GM10266 (cell line): ENCODE data around the gene TXNRD2.

Experiments used
- DNase-seq: peaks from one replicate; pipeline ENCODE4 v3.0.0; 2012; ENCODE audit errors: extremely low spot score
- CTCF ChIP-seq: IDR thresholded peaks from 2 replicates; pipeline ENCODE4 v1.5.1; 2012; ENCODE audit warnings: mild to moderate bottlenecking, low read depth; ENCODE audit not compliant: control insufficient read depth, insufficient read depth; ENCODE audit errors: missing control alignments

TXNRD2 gene

DNA sequence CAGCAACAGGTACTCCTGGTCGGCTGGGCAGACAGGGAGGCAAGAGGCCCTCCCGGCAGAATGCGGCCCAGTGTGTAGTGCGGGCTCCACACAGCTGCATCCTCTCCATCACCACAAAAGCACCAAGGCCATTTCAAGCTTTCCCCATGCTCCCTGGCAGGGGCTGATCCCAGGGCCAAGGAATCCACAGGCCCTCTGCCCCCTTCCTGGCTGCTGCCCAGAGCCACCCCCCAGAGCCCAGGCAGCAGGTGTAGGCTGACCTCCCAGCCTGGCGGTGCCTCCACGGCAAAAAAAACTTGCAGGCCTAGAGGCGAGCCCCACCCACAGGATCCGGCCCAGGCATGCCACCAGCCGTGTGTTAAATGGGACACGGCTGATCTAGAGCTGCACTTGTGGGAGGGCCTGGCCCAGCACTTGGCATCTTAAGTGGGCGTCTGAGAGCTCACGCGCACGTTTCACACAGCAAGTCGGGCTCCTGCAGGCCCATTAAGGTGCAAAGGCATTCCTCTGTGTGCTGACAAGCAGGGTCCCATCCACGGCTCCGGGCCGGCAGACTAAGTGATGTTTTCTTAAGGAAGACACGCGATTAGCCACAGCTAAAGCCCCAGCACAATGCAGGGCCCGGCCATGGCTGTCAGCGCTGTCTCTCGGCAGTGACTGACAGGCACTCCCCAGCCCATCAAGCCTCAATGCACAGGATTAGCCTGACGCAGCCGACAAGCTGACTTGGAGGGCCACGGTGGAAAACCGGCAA lies 67.1 kb downstream of the TXNRD2 start:
- no peak for DNase-seq
- no peak for TF ChIP-seq CTCF

DNA sequence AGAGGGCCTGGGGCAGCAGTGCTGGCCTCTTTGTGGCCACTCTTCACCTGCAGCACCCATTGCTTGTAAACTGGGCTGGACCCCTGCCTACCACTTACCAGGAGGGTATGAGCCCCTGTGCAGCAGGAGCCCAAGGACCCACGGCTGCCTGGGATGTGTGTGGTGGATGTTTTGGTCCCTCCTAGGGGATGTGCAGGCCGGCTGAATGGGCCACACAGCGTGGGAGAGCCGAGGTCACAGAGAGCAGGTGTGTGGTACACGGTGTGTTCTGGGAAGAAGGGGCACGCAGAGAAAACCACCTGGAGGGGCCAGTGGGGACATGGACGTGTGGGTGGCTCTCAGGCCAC lies 67.7 kb downstream of the TXNRD2 start:
- DNase-seq: no peak
- TF ChIP-seq CTCF: no peak

DNA sequence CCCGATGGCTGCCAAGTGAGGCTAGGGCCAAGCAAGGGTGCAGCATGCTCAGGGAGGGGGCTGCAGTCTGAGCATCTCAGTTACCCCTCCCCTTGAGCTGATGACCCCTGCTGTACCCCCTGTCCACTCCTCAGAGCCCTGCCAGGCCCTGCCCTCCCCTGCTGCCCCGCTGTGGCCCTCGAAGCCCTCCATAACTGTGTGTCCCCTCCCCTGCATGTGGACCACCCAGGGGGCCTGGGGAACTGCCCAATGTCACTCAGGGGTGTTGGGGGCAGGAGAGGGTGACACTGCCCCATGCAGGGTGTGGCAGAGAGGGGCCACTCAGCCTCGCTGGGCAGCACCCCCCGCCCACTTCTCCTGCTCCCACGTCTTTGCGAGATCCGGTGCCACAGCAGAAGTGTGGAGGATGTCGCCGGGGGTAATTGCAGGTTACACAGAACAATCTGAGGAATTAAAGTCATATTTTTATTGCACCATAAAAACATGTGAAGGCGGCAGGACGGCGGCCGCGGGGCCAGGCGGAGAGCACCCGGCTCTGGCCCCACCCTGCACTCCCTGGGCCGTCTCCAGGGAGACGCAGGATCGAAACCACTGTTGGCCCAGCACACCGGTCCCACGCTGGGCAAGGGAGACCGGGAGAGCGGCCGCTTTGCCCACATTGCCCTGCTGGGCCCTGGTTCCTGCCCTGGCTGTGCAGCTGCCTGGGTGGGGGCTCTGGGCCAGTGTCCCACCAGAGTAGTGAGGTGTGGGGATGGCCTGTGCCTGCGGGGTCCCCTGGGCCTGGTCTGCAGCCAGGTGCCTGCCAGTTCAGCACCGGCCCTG lies 68.3 kb downstream of the TXNRD2 start:
- DNase-seq: no peak
- no peak for TF ChIP-seq CTCF

- DNase-seq: no peak
- TF ChIP-seq CTCF: no peak
Observed at GRCh38 chr22:19872779-19873137, 68.9 kb downstream of the TXNRD2 start.

DNA sequence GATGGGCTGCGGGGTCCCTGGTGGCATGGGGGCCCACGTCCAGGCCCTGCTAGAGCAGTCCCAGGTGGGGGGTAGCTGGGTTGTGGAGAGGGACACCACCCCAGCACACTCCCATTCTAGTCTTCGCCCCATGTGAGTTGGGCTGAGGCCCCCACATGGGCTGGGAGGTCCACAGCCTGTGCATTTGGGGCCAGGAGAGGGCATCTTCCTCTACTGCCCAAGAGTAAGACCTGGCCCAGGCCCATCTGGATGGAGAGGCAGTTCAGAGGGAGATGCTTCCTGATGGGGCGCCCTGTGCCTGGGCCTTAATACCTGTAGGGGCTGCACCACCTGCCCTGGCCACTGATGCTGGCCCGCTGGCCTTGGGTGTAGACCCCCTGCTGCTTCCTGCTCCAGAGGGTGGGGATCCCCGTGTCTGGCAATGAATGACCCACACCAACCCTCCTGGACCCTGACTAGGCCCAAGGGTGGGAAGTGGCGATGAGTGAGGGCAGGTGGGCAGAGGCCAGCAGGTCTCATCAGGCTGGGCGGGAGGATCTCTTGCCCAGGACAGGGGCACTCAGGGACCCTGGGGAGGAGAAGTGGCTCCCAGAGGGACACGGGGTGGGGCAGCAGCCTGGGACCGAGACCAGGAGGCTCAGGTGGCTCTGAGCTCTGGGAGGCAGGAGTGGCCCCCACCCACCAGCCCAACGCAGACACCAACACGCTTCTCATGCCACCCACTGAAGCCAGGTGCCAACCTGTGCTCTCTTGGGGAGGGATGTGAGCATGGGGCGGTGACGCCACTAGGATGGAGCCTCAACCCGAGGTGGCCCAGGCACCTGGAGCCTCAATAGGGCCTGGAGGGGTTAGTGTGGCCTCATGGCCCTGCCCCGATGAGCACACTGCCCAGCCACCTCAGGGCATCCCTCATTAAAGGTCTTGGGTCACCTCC lies 69.5 kb downstream of the TXNRD2 start:
- no peak for DNase-seq

More for the DNA sequence above, 69.5 kb downstream of the TXNRD2 start:
- no peak for TF ChIP-seq CTCF
